HG03045 (cell line): ENCODE data around the gene FDXR.
A peak's percentile ranks its signal among the peaks of the same experiment; 100 is the strongest.
"Not testable (repeated sequence)": the region's sequence is repeated elsewhere in the genome, so short reads cannot be mapped to it uniquely, and the experiment has no call there.

Experiments used
- ATAC-seq: cut with Tn5 transposase; IDR thresholded peaks from one replicate; pipeline ENCODE4 v1.9.1; 2021; ENCODE audit warnings: mild to moderate bottlenecking, moderate library complexity; ENCODE audit not compliant: unreplicated experiment

FDXR gene

DNA sequence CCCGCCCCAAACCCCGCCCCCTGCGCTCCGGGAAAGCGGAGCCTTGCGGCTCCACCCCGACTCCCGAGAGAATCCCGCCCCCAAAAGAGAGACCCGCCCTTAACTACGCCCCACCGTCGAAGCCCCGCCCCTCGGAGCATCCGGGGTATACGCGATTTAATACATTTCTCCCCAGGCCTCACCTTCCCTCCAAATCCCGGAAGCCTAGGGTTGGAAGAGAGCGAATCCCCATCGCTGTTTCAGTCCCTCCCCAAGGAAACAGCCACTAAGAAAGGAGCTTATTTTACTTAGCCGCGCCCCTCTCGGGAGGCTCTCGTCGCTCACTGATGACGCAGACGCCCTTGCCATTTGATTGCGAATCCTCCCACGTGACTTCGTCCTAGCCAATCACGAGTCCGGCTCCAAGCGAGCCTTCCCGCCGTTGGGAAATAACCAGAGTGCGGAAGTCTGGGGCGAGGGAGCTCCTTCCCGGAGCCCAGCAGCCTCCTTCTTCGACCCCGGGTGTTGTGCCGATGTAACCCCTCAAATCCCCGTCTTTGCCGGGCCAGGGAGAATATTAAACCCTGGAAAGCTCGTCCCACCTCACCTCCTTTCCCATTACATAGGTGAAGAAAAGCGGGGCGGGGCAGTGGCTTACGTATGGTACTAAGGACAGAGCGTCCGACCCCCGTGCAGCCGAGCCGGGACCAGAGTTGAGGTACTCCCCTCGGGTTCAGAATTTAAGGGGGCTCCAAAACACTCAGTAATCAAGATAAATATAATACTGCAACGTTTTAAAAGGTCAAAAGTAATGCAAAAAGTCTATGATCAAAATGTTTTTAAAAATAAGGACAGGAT, 461 bp upstream of the FDXR start:
- ATAC-seq: peak; percentile 89

DNA sequence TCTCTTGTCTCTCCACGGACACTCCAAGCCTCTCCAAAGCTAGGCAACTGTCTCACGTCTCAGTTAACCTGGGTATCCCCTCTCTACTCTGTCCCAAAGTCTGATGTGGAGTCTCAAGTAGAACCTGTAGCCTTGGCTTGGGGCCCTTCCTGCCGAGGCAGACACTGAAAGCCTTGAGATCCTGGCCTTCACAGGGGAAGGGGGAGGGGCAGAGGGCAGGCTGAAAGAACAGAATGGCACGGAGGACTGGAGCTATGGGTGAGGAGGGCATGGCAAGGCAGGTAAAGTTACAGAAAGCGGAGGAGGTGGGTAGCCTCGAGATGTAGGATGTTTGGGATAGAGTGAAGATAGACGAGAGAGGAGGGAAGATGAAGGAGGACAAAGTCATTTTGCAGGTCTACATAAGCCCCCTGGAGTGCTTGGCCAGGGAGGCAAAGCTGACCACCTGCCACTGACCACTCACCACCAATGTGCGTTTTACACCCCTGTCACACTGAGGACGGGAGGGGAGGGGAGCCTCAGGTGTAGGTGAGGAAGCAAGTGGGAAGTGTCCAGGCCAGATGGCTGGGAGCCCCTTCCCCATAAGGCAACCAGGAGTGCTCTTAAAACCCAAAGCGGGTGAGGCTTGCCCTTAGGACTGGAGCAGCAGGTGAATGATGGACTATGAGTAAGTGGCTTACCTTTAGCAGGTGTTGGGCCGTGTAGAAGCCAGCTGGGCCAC, 1.3 kb downstream of the FDXR start:
- no peak for ATAC-seq

DNA sequence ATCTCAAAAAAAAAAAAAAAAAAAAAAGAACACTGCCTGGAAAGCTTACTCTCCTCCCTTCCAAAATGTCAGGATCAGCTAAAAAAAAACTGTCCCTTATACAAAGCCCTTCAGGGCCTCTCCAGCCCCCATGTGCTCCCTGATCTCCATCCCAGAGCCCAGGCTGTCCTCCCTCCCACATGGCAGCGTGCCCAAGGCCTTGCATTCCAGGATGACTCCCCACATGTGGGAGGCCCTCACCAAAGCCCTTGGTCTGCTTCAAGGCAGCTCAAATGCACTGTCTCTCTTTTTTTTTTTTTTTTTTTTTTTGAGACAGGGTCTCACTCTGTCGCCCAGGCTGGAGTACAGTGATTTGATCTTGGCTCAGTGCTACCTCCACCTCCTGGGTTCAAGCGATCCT, 2.3 kb downstream of the FDXR start:
- ATAC-seq: no peak

DNA sequence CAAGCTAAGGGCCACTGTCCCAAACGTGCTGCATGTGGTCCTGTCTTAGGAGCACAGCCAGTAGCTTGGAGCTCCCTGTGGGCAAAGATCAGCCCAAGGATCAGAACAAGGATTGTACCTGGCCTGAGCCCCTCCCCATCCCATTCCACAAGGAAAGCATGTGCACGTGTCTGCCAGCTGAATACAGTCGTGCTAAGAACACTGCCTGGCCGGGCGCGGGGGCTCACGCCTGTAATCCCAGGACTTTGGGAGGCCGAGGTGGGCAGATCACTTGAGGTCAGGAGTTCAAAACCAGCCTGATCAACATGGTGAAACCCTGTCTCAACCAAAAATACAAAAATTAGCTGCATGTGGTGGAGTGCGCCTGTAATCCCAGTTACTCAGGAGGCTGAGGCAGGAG, 2.8 kb downstream of the FDXR start:
- ATAC-seq: not testable (repeated sequence)

DNA sequence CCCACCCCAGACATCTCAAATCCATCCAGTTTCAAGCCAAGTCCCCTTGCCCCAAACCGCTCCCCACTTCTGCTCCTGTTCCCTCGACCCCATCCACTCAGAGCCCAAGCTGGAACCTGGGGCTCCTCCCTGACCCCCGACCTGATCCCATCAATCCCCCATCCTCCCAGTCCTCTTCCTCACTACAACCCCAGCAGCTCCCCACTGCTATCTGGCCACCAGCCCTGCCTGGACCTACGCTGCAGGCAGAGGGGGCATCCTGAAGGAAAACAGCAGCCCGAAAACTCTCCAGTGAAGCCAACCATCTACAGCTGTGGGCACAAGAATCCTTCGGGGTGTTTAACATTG, 3.9 kb downstream of the FDXR start:
- ATAC-seq: no peak

GRCh38 chr17:74868251-74868907, 4.4 kb downstream of the FDXR start:
- no peak for ATAC-seq

- no peak for ATAC-seq
Measured at GRCh38 chr17:74866198-74866835, 6.5 kb downstream of the FDXR start.

- ATAC-seq: no peak
Measured at GRCh38 chr17:74865504-74866197, 7.1 kb downstream of the FDXR start.

- no peak for ATAC-seq
Measured at GRCh38 chr17:74864866-74865395, 7.9 kb downstream of the FDXR start.

DNA sequence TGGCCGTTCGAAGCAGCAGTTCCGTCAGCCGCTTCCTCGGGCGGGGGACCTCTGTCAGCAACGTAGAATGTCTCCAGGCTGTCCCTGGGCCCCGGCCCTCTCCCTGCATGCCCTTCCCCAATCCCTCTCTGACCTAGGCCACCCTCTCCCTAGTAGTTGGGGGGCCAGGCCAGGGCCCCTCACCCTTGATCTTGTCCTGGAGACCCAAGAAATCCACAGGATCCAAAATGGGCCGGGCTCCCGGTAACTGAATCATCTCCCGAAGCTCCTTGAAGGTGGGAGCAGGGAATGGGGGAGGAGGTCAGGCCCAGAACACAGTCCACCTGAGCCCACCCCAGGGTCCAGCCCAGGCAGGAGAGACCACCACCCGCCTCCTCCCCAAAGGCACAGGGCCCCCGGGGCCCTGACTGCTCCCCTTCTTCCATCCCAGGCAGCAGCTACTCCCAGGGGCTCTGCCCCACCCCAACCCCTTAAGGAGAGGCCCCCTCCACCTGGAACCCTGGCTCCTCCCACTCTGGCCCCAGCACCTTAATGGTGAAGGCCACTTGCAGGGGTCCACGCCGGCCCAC, 8.4 kb downstream of the FDXR start:
- no peak for ATAC-seq

- no peak for ATAC-seq
Measured at GRCh38 chr17:74863420-74864296, 9.1 kb downstream of the FDXR start.

GRCh38 chr17:74862919-74863318, 9.9 kb downstream of the FDXR start:
- ATAC-seq: no peak

- ATAC-seq: no peak
Measured at GRCh38 chr17:74862108-74862901, 10.5 kb downstream of the FDXR start.

DNA sequence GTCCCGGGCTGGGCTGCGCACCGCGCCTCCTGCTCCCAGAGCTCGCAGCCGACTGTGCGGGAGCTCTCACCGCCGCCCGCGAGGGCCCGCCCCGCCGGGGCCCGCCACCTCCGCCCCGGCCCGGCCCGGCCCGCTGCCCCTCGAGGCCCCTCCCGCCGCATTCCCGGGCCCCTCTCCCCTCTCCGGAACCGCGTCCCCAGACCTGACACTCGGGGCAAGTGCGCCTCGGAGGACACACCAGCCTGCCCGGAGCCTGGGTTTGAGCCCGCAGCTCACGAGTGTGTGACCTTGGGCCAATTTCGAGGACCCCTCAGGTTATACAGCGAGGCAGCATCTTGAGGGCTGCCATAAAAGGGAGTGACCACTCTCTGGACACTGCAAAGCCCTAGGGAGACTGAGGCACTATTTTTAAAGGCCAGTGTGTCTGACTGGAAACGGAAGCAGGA, 11.1 kb downstream of the FDXR start:
- ATAC-seq: no peak

DNA sequence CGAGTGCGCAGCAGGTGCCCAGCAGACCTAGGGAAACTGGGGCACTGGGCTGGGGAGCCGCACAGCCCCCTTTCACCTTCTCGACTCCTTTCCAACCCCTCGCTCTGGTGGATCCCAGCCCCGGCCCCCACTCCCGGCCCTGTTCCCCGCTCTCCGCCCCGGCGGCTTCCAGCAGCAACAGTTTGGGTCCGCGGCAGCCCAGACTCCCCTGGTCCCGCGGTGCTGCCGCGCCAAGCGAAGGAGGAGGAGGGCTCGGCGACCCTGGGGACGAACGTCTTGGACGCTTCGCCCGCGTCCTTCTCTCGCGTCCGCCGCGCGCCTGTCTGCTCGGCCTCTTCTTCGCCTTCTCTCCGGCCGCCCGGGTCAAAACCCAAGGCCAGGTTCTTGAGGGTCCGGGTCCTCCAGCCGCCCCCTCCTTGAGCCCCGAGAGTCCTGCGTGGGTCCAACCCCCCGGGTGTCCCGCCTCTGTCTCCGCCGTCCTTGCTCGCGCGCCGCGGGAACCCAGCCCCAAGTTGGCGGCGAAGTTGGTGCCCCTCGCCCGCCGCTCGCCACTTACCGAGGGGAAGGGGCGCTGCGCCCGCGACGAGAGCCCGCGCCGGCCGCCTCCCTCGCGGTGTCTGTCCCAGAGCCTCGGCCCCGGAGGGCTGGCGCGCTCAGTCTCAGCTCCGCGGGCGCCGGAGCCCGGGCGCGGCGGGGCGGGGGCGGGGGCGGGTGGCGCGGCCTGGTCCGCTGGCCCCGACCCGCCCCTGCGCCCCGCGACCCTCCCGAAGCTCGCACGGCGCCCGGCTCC, 11.7 kb downstream of the FDXR start:
- ATAC-seq: no peak

- ATAC-seq: no peak
Measured at GRCh38 chr17:74860229-74860871, 12.4 kb downstream of the FDXR start.
